ENCODE data around the gene SLC25A51. TPM values are rescaled to one million over a fixed set of nuclear protein-coding genes. Genes with fewer than 3 reads are reported as not detected.

SLC25A51 gene
- total and polyA plus RNA-seq, 11 donors: 8.6 to 27.6 (median 22.1) TPM

DNA sequence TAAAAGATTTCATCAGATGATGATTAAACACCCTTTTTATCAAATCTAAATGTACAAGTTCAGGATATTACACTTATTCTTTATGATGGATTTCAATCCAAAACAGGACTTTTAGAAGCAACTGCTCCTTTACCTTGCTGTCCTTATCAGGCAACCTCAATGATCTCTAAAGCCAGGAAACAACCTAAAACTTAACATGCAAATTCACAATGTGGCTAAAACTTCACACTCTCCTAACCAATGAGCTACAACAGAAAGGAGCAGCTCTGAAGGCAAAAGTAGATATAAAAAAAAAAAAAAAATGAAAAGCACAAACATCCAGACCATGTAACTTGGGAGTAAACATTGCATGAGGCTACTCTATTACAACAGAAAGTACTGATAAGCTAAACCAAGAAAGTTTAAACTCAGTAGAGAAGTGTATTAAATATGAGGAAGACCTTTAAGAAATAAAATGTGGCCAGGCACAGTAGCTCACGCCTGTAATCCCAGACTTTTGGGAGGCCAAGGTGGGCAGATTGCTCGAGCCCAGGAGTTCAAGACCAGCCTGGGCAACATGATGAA lies 22.9 kb downstream of the SLC25A51 start:
- whole genome bisulfite sequencing, 4 donors: 85 to 98% (median 96%) methylated on average over 2 of the region's 2 CpGs
- Histone ChIP-seq H3K27ac (no peak overlapping the region), H3K27me3 (no peaks in the 10 kb centered on the region), H3K9me3 (peaks cover 0 to 4% (median 0%) of the 10 kb centered on the region in 12 donors), H3K36me3 (peaks cover 0 to 59% (median 23%) of the 10 kb centered on the region in 9 donors), H3K4me3 (no peak overlapping the region), H3K4me1 (no peaks in the 10 kb centered on the region)
- DNase-seq (no peak), ATAC-seq (no peak)
- intact Hi-C loops (cut with DNase I): loop anchor here in 1 of 10 donors (10.0 kb wide), 1 partner anchor 294 kb away; no protein-coding TSS in a partner anchor
- TF ChIP-seq, protein P1, sequence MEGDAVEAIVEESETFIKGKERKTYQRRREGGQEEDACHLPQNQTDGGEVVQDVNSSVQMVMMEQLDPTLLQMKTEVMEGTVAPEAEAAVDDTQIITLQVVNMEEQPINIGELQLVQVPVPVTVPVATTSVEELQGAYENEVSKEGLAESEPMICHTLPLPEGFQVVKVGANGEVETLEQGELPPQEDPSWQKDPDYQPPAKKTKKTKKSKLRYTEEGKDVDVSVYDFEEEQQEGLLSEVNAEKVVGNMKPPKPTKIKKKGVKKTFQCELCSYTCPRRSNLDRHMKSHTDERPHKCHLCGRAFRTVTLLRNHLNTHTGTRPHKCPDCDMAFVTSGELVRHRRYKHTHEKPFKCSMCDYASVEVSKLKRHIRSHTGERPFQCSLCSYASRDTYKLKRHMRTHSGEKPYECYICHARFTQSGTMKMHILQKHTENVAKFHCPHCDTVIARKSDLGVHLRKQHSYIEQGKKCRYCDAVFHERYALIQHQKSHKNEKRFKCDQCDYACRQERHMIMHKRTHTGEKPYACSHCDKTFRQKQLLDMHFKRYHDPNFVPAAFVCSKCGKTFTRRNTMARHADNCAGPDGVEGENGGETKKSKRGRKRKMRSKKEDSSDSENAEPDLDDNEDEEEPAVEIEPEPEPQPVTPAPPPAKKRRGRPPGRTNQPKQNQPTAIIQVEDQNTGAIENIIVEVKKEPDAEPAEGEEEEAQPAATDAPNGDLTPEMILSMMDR (IDR thresholded peaks at IDR 0.05): no peak
- TF ChIP-seq POLR2A (IDR thresholded peaks at IDR 0.05): no peak

DNA sequence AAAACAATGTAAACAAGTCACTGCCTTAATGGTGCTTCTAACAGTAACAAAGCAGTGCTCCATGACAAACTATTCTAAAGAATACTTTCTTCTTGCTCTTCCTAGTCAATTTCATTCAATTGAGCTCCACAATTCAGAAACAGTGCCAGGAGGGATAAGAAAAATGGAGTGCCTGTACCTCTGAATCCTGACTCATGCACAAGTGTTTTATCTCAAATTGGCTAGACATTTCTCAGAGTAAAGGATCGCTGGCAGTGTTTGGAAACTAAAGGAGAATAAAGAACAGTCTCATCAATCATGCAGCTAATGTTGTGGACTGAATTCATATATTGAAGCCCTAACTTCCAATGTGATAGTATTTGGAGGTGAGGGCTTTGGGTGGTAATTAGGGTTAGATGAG lies 27.6 kb downstream of the SLC25A51 start:
- H3K4me3 ChIP-seq: no peak overlapping the region
- peaks cover 0 to 36% (median 20%) of the 10 kb centered on the region in 9 donors for H3K36me3 ChIP-seq
- ATAC-seq (no peak), DNase-seq (no peak)
- H3K27me3 ChIP-seq: no peaks in the 10 kb centered on the region
- WGBS, 4 donors: 90 to 100% (median 93%) methylated on average over 1 of the region's 1 CpG
- peaks cover 0 to 4% (median 0%) of the 10 kb centered on the region in 12 donors for H3K9me3 ChIP-seq
- intact Hi-C loops (cut with DNase I): loop anchor here in 1 of 10 donors (10.0 kb wide), 1 partner anchor 82 kb away; no protein-coding TSS in a partner anchor
- TF ChIP-seq POLR2A (IDR thresholded peaks at IDR 0.05): no peak
- TF ChIP-seq, protein P1 (IDR thresholded peaks at IDR 0.05): no peak
- no peak overlapping the region for H3K27ac ChIP-seq
- peaks cover 0 to 6% (median 0%) of the 10 kb centered on the region in 12 donors for H3K4me1 ChIP-seq

GRCh38 chr9:37873955-37874354 lies 30.0 kb downstream of the SLC25A51 start:
- ATAC-seq (no peak), DNase-seq (no peak)
- peaks cover 0 to 6% (median 0%) of the 10 kb centered on the region in 12 donors for H3K4me1 ChIP-seq
- TF ChIP-seq, protein P1 (IDR thresholded peaks at IDR 0.05): no peak
- no peak for TF ChIP-seq POLR2A (IDR thresholded peaks at IDR 0.05)
- no peak overlapping the region for H3K27ac ChIP-seq
- H3K27me3 ChIP-seq: no peaks in the 10 kb centered on the region
- peaks cover 0 to 4% (median 0%) of the 10 kb centered on the region in 12 donors for H3K9me3 ChIP-seq
- H3K4me3 ChIP-seq: no peak overlapping the region
- H3K36me3 ChIP-seq: peaks cover 0 to 13% (median 5%) of the 10 kb centered on the region in 9 donors
- intact Hi-C loops (cut with DNase I): loop anchor here in 1 of 10 donors (10.0 kb wide), 1 partner anchor 79 kb away; no protein-coding TSS in a partner anchor
- WGBS, 4 donors: 92 to 100% (median 98%) methylated on average over 2 of the region's 2 CpGs

DNA sequence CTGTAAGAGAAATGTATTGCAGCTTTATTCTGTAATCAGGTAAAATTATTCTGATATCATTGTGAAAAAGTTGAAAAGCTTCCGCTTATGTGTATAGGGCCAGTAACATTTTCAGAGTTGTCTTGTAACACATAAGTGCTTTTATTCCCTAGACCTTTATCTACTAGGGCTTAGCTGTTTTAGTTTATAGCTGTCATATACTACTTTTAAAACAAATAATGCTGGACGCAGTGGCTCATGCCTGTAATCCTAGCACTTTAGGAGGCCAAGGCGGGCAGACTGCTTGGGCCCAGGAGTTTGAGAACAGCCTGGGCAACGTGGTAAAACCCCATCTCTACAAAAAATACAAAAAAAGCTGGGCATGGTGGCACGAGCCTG lies 33.1 kb downstream of the SLC25A51 start:
- no peak overlapping the region for H3K27ac ChIP-seq
- peaks cover 0 to 24% (median 5%) of the 10 kb centered on the region in 9 donors for H3K36me3 ChIP-seq
- peaks cover 0 to 6% (median 0%) of the 10 kb centered on the region in 12 donors for H3K4me1 ChIP-seq
- 75 to 89% (median 87%) methylated on average over 5 of the region's 5 CpGs for WGBS, 4 donors
- H3K27me3 ChIP-seq: no peaks in the 10 kb centered on the region
- no peaks in the 10 kb centered on the region for H3K9me3 ChIP-seq
- no peak overlapping the region for H3K4me3 ChIP-seq
- TF ChIP-seq, protein P1 (IDR thresholded peaks at IDR 0.05): no peak
- no peak for TF ChIP-seq POLR2A (IDR thresholded peaks at IDR 0.05)
- ATAC-seq: no peak
- DNase-seq: no peak
- intact Hi-C loops (cut with DNase I): loop anchor here in 1 of 10 donors (10.0 kb wide), 1 partner anchor 76 kb away; no protein-coding TSS in a partner anchor

Measured in heart left ventricle (tissue), 16 donors.